ENCODE measurements around the gene CCDC157. TPM values are rescaled to one million over a fixed set of nuclear protein-coding genes. Genes with fewer than 3 reads are reported as not detected.

Gene CCDC157
- total and polyA plus RNA-seq, 9 of the 15 experiments (the other 6 are each of a cell fraction or from before 2014, with no cell fraction given): 0.04 to 1.3 (median 0.68) TPM

DNA sequence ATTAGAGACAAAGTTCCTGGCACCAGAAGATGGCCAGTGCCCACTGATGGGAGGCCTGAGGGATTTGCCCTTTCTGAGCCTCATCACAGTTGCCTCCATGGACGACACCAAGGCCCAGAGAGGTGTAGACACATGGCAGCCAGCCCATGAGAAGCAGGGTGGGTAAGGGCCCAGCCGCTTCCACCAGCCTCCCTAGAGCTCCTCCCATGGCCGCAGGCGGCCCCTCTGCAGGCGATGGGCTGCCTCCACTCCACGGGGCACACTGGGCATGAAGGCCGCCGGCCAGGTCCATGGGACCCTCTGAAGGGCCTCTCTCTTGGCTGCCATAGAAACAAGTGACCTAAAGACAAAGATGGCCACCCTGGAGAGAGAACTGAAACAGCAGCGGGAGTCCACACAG, 14.5 kb downstream of the CCDC157 start (continued):
- TF ChIP-seq, protein P1, sequence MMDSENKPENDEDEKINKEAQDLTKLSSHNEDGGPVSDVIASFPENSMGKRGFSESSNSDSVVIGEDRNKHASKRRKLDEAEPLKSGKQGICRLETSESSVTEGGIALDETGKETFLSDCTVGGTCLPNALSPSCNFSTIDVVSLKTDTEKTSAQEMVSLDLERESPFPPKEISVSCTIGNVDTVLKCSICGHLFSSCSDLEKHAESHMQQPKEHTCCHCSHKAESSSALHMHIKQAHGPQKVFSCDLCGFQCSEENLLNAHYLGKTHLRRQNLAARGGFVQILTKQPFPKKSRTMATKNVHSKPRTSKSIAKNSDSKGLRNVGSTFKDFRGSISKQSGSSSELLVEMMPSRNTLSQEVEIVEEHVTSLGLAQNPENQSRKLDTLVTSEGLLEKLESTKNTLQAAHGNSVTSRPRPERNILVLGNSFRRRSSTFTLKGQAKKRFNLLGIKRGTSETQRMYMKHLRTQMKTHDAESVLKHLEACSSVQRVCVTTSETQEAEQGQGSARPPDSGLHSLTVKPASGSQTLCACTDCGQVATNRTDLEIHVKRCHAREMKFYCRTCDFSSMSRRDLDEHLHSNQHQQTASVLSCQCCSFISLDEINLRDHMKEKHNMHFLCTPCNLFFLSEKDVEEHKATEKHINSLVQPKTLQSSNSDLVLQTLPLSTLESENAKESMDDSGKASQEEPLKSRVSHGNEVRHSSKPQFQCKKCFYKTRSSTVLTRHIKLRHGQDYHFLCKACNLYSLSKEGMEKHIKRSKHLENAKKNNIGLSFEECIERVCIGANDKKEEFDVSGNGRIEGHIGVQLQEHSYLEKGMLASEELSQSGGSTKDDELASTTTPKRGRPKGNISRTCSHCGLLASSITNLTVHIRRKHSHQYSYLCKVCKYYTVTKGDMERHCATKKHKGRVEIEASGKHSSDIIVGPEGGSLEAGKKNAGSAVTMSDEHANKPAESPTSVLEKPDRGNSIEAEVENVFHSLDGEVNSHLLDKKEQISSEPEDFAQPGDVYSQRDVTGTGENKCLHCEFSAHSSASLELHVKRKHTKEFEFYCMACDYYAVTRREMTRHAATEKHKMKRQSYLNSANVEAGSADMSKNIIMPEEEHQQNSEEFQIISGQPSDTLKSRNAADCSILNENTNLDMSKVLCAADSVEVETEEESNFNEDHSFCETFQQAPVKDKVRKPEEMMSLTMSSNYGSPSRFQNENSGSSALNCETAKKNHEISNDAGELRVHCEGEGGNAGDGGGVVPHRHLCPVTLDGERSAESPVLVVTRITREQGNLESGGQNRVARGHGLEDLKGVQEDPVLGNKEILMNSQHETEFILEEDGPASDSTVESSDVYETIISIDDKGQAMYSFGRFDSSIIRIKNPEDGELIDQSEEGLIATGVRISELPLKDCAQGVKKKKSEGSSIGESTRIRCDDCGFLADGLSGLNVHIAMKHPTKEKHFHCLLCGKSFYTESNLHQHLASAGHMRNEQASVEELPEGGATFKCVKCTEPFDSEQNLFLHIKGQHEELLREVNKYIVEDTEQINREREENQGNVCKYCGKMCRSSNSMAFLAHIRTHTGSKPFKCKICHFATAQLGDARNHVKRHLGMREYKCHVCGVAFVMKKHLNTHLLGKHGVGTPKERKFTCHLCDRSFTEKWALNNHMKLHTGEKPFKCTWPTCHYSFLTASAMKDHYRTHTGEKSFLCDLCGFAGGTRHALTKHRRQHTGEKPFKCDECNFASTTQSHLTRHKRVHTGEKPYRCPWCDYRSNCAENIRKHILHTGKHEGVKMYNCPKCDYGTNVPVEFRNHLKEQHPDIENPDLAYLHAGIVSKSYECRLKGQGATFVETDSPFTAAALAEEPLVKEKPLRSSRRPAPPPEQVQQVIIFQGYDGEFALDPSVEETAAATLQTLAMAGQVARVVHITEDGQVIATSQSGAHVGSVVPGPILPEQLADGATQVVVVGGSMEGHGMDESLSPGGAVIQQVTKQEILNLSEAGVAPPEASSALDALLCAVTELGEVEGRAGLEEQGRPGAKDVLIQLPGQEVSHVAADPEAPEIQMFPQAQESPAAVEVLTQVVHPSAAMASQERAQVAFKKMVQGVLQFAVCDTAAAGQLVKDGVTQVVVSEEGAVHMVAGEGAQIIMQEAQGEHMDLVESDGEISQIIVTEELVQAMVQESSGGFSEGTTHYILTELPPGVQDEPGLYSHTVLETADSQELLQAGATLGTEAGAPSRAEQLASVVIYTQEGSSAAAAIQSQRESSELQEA (IDR thresholded peaks at IDR 0.05; ENCODE audit: low read depth): no peak

DNA sequence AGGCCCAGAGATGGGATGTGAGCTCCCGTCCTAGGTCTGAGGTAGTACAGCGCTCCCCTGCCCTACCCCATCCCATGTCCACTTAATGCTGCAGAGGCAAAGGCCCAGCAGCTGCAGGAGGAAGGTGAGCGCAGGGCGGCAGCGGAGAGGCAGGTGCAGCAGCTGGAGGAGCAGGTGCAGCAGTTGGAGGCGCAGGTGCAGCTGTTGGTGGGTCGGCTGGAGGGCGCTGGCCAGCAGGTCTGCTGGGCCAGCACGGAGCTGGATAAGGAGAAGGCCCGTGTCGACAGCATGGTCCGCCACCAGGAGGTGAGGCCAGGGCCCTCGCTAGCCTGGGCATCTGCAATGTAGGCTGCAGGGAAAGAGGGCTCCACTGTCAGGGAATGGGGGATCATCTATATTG, 15.2 kb downstream of the CCDC157 start:
- Histone ChIP-seq H3K27ac (ENCODE audit: extremely low read depth, low read depth, low read length) (no peak overlapping the region), H3K9ac (ENCODE audit: insufficient read depth in 1 of 2, low read depth in 2 of 2, low read length in 2 of 2) (no peak overlapping the region), H3K9me1 (ENCODE audit: control insufficient read depth, insufficient read depth, low read length) (no peaks in the 10 kb centered on the region), H3K4me2 (ENCODE audit: insufficient read depth, low read length) (no peak overlapping the region), H4K20me1 (replicated peaks; ENCODE audit: control insufficient read depth, insufficient read depth, low read length) (no peaks in the 10 kb centered on the region), H3K9me3 (replicated peaks; ENCODE audit: control insufficient read depth, insufficient read depth, low read depth, low read length) (no peaks in the 10 kb centered on the region), H3K27me3 (ENCODE audit: control insufficient read depth in 2 of 2, insufficient read depth in 2 of 2, low read length in 2 of 2) (no peaks in the 10 kb centered on the region; a peak in 1 of 5 replicates), H3K4me3 (no peak overlapping the region), H3K4me1 (replicated peaks in 1 of 2; ENCODE audit: control insufficient read depth in 2 of 2, insufficient read depth in 2 of 2, low read length in 2 of 2) (peaks cover 0 to 15% of the 10 kb centered on the region in 2 experiments; a peak in 2 of 5 replicates), H3K36me3 (ENCODE audit: control insufficient read depth, insufficient read depth, low read length) (no peaks in the 10 kb centered on the region), H2AFZ (ENCODE audit: low read depth, low read length) (no peak overlapping the region), H3K79me2 (ENCODE audit: control insufficient read depth, insufficient read depth, low read length) (no peaks in the 10 kb centered on the region)
- intact Hi-C loops (cut with micrococcal nuclease) (no loop called here), in situ Hi-C loops (cut with MboI) (no loop called here)
- no TSS peak for BruUV-seq (replicated peaks)
- ATAC-seq: no peak
- no peak for DNase-seq (ENCODE audit: extremely low read depth in 1 of 4, low spot score in 3 of 4)
- POLR2A ChIA-PET: interaction anchor here (0.6 to 2.4 kb wide), 2 partner anchors 10 to 13 kb away, joined by 3 to 9 read pairs; no protein-coding TSS in a partner anchor
- 40% methylated on average over 12 of the region's 13 CpGs for WGBS (ENCODE audit: insufficient coverage, low coverage, missing lambda C conversion rate)
- CTCF ChIA-PET (ENCODE audit: low intra/inter-chr PET ratio): no interaction called here
- FAIRE-seq: no peak
- no peak for TF ChIP-seq ZNF3 (CRISPR knock-in tag; IDR thresholded peaks at IDR 0.05)
- no peak for TF ChIP-seq TAF7 (tag; IDR thresholded peaks at IDR 0.05)
- TF ChIP-seq ZNF311 (CRISPR knock-in tag; IDR thresholded peaks at IDR 0.05): no peak
- TF ChIP-seq MBD2 (IDR thresholded peaks at IDR 0.05; ENCODE audit: borderline replicate concordance, low read depth): no peak
- TF ChIP-seq SMC3 (conservative IDR thresholded peaks at IDR 0.05; ENCODE audit: insufficient read depth, low read depth, low read length): no peak
- TF ChIP-seq ARID1B (IDR thresholded peaks at IDR 0.05): no peak
- no peak for TF ChIP-seq NFYB (IDR thresholded peaks at IDR 0.05; ENCODE audit: extremely low read depth, insufficient read length)
- no peak for TF ChIP-seq CBFA2T2 (conservative IDR thresholded peaks at IDR 0.05)
- TF ChIP-seq MTA2 (IDR thresholded peaks at IDR 0.05; ENCODE audit: low read depth): no peak
- no peak for TF ChIP-seq STAG1 (CRISPR knock-in tag; IDR thresholded peaks at IDR 0.05; ENCODE audit: borderline replicate concordance)
- TF ChIP-seq, protein P2, sequence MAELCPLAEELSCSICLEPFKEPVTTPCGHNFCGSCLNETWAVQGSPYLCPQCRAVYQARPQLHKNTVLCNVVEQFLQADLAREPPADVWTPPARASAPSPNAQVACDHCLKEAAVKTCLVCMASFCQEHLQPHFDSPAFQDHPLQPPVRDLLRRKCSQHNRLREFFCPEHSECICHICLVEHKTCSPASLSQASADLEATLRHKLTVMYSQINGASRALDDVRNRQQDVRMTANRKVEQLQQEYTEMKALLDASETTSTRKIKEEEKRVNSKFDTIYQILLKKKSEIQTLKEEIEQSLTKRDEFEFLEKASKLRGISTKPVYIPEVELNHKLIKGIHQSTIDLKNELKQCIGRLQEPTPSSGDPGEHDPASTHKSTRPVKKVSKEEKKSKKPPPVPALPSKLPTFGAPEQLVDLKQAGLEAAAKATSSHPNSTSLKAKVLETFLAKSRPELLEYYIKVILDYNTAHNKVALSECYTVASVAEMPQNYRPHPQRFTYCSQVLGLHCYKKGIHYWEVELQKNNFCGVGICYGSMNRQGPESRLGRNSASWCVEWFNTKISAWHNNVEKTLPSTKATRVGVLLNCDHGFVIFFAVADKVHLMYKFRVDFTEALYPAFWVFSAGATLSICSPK (IDR thresholded peaks at IDR 0.05; ENCODE audit: borderline replicate concordance): no peak
- no peak for TF ChIP-seq ZNF583 (CRISPR knock-in tag; IDR thresholded peaks at IDR 0.05)
